ENCODE results near the gene ENOSF1. TPM values are rescaled to one million over a fixed set of nuclear protein-coding genes. Genes with fewer than 3 reads are reported as not detected.

The ENOSF1 gene
- total and polyA plus RNA-seq, 10 of the 15 experiments (the other 5 are each of a cell fraction or from before 2014, with no cell fraction given): 12.5 to 43.3 (median 29.5) TPM

- no peak overlapping the region for H3K4me3 ChIP-seq
- no peaks in the 10 kb centered on the region for H4K20me1 ChIP-seq (ENCODE audit: control insufficient read depth, insufficient read depth)
- H3K79me2 ChIP-seq (ENCODE audit: control insufficient read depth, insufficient read depth, low read length): no peaks in the 10 kb centered on the region
- no peak for FAIRE-seq
- TF ChIP-seq YY1 (IDR thresholded peaks at IDR 0.05; ENCODE audit: low read depth, low read length) (no peak), TAF1 (IDR thresholded peaks at IDR 0.05; ENCODE audit: borderline replicate concordance, low read depth, low read length) (no peak), IRF3 (IDR thresholded peaks at IDR 0.05) (no peak), SRF (IDR thresholded peaks at IDR 0.05; ENCODE audit: low read depth in 2 of 2, low read length in 2 of 2) (no peak), ZSCAN29 (IDR thresholded peaks at IDR 0.05) (no peak), BHLHE40 (IDR thresholded peaks at IDR 0.05; ENCODE audit: borderline replicate concordance in 1 of 2, low read depth in 2 of 2, low read length in 1 of 2) (no peak), IKZF1 (conservative IDR thresholded peaks at IDR 0.05) (no peak), YBX1 (IDR thresholded peaks at IDR 0.05) (no peak), IRF5 (IDR thresholded peaks at IDR 0.05; ENCODE audit: borderline replicate concordance) (no peak), POLR2AphosphoS5 (IDR thresholded peaks at IDR 0.05; ENCODE audit: low read length) (no peak), MTA3 (IDR thresholded peaks at IDR 0.05; ENCODE audit: borderline replicate concordance, low read length) (no peak), KAT2A (conservative IDR thresholded peaks at IDR 0.05; ENCODE audit: control insufficient read depth, low read depth, low read length) (no peak), RAD21 (IDR thresholded peaks at IDR 0.05; ENCODE audit: insufficient read depth, low read depth, low read length) (no peak)
- no peak overlapping the region for H3K9ac ChIP-seq (ENCODE audit: control insufficient read depth, insufficient read depth, low read length)
- ATAC-seq: no peak
- no peaks in the 10 kb centered on the region; a peak in 1 of 4 replicates for H3K27me3 ChIP-seq (replicated peaks in 1 of 2; ENCODE audit: control insufficient read depth in 2 of 2, insufficient read depth in 2 of 2, low read length in 1 of 2)
- SMC1A ChIA-PET (ENCODE audit: uncharacterized antibody, unreplicated experiment): interaction anchor here (0.8 to 2.6 kb wide), 7 partner anchors 10 to 210 kb away, joined by 3 to 9 read pairs (median 3); no protein-coding TSS in a partner anchor
- CTCF ChIA-PET: interaction anchor here (1.2 to 2.1 kb wide), 4 partner anchors 13 to 208 kb away, joined by 4 to 9 read pairs (median 6); no protein-coding TSS in a partner anchor
- H3K4me2 ChIP-seq (ENCODE audit: control insufficient read depth, insufficient read depth): no peak overlapping the region
- in situ Hi-C loops (cut with MboI): no loop called here
- DNase-seq (ENCODE audit: low read depth, low spot score): no peak
- BruUV-seq (replicated peaks): no TSS peak
- no peak overlapping the region for H3K27ac ChIP-seq (ENCODE audit: control insufficient read depth, insufficient read depth)
- H3K9me3 ChIP-seq (replicated peaks; ENCODE audit: control insufficient read depth, insufficient read depth, low read length): no peaks in the 10 kb centered on the region
- POLR2A ChIA-PET: no interaction called here
- no peak overlapping the region for H2AFZ ChIP-seq (ENCODE audit: control insufficient read depth, low read depth, low read length)
- intact Hi-C loops (cut with micrococcal nuclease; ENCODE audit: unreplicated experiment): no loop called here
- H3K36me3 ChIP-seq (ENCODE audit: control insufficient read depth in 2 of 2, insufficient read depth in 2 of 2, low read length in 1 of 2): no peaks in the 10 kb centered on the region
- H3K4me1 ChIP-seq (ENCODE audit: control insufficient read depth, insufficient read depth, low read length): no peaks in the 10 kb centered on the region
- RAD21 ChIA-PET (ENCODE audit: unreplicated experiment): interaction anchor here (0.9 to 1.0 kb wide), 2 partner anchors 11 to 13 kb away, joined by 3 read pairs; no protein-coding TSS in a partner anchor
These were observed 80.9 kb downstream of the ENOSF1 start for GRCh38 chr18:631560-631959.

All from GM12878 (cell line).